Activated naive CD4-positive, alpha-beta T cell treated with anti-CD3 and anti-CD28 coated beads, Interleukin-2, amount 10 ng/mL, durations not matched to agents 7 days and 5 days (primary cell): ENCODE results near the gene HSD17B7.
"Not testable (repeated sequence)": the region's sequence is repeated elsewhere in the genome, so short reads cannot be mapped to it uniquely, and the experiment has no call there.

Experiments used
- CTCF ChIA-PET: fragments of 350-600 bp; sonication (Branson Sonifier 250); formaldehyde crosslinking; loops from one replicate; lab custom pipeline; 2021; ENCODE audit warnings: antibody characterized with exemption; lab: Charles Lee
- DNase-seq: peaks from one replicate; pipeline ENCODE4 v3.0.0-alpha.2; 2020
- H3K27ac Mint-ChIP-seq: one replicate; pipeline ENCODE4 v1.8.0; 2021; ENCODE audit warnings: mild to moderate bottlenecking, moderate library complexity, mixed read lengths
- H3K27me3 Mint-ChIP-seq: one replicate; pipeline ENCODE4 v1.8.0; 2021; ENCODE audit warnings: mild to moderate bottlenecking, mixed read lengths
- H3K36me3 Mint-ChIP-seq: one replicate; pipeline ENCODE4 v1.8.0; 2021; ENCODE audit warnings: mixed read lengths
- H3K4me1 Mint-ChIP-seq: one replicate; pipeline ENCODE4 v1.8.0; 2021; ENCODE audit warnings: mixed read lengths
- H3K4me3 Mint-ChIP-seq: one replicate; pipeline ENCODE4 v1.8.0; 2021; ENCODE audit warnings: mild to moderate bottlenecking, moderate library complexity, mixed read lengths
- H3K9me3 Mint-ChIP-seq: one replicate; pipeline ENCODE4 v1.8.0; 2021; ENCODE audit warnings: mixed read lengths

Gene HSD17B7

GRCh38 chr1:162790303-162790984, at the start of gene HSD17B7:
Gene HSD17B7 (plus strand): TSS chr1:162790702. CDS start chr1:162790801, 99 bp downstream.
- Mint-ChIP-seq H3K27ac (peak within 1 kb of the TSS; percentile 96), H3K4me3 (peak within 1 kb of the TSS; percentile 87)
- H3K4me1 Mint-ChIP-seq, H3K27me3 Mint-ChIP-seq, CTCF ChIA-PET, H3K36me3 Mint-ChIP-seq, H3K9me3 Mint-ChIP-seq: not testable (repeated sequence)
- DNase-seq: peak; percentile 88

- Mint-ChIP-seq H3K27ac (no peak overlapping the region), H3K4me3 (no peak overlapping the region), H3K4me1 (no peaks in the 10 kb centered on the region), H3K36me3 (no peaks in the 10 kb centered on the region), H3K27me3 (no peaks in the 10 kb centered on the region), H3K9me3 (peaks cover 2% of the 10 kb centered on the region)
- CTCF ChIA-PET: no interaction called here
- DNase-seq: no peak
Observed at GRCh38 chr1:162740755-162741154, 49.7 kb upstream of the HSD17B7 start.

GRCh38 chr1:162741574-162741973, 48.9 kb upstream of the HSD17B7 start:
- no peaks in the 10 kb centered on the region for H3K36me3 Mint-ChIP-seq
- CTCF ChIA-PET: no interaction called here
- peaks cover 2% of the 10 kb centered on the region for H3K9me3 Mint-ChIP-seq
- no peak for DNase-seq
- no peaks in the 10 kb centered on the region for H3K27me3 Mint-ChIP-seq
- H3K27ac Mint-ChIP-seq: no peak overlapping the region
- no peaks in the 10 kb centered on the region for H3K4me1 Mint-ChIP-seq
- no peak overlapping the region for H3K4me3 Mint-ChIP-seq

- H3K9me3 Mint-ChIP-seq, DNase-seq, H3K4me1 Mint-ChIP-seq, H3K4me3 Mint-ChIP-seq, H3K36me3 Mint-ChIP-seq, CTCF ChIA-PET, H3K27ac Mint-ChIP-seq, H3K27me3 Mint-ChIP-seq: not testable (repeated sequence)
Observed at GRCh38 chr1:162746264-162746942, 44.1 kb upstream of the HSD17B7 start.

GRCh38 chr1:162753001-162753658, 37.4 kb upstream of the HSD17B7 start:
- H3K4me3 Mint-ChIP-seq: no peak overlapping the region
- H3K27me3 Mint-ChIP-seq: no peaks in the 10 kb centered on the region
- DNase-seq: no peak
- no peaks in the 10 kb centered on the region for H3K4me1 Mint-ChIP-seq
- H3K27ac Mint-ChIP-seq: no peak overlapping the region
- CTCF ChIA-PET: no interaction called here
- H3K36me3 Mint-ChIP-seq: no peaks in the 10 kb centered on the region
- no peaks in the 10 kb centered on the region for H3K9me3 Mint-ChIP-seq

GRCh38 chr1:162753998-162754585, 36.4 kb upstream of the HSD17B7 start:
- H3K36me3 Mint-ChIP-seq: no peaks in the 10 kb centered on the region
- H3K27ac Mint-ChIP-seq: no peak overlapping the region
- no peaks in the 10 kb centered on the region for H3K4me1 Mint-ChIP-seq
- no peaks in the 10 kb centered on the region for H3K27me3 Mint-ChIP-seq
- H3K4me3 Mint-ChIP-seq: no peak overlapping the region
- H3K9me3 Mint-ChIP-seq: no peaks in the 10 kb centered on the region
- CTCF ChIA-PET: no interaction called here
- DNase-seq: no peak

- Mint-ChIP-seq H3K36me3 (no peaks in the 10 kb centered on the region), H3K4me1 (no peaks in the 10 kb centered on the region), H3K27me3 (no peaks in the 10 kb centered on the region), H3K9me3 (no peaks in the 10 kb centered on the region), H3K27ac (no peak overlapping the region), H3K4me3 (no peak overlapping the region)
- no peak for DNase-seq
- CTCF ChIA-PET: no interaction called here
Observed at GRCh38 chr1:162755306-162755705, 35.2 kb upstream of the HSD17B7 start.

GRCh38 chr1:162756523-162756922, 34.0 kb upstream of the HSD17B7 start:
- H3K36me3 Mint-ChIP-seq: no peaks in the 10 kb centered on the region
- no peak for DNase-seq
- H3K4me1 Mint-ChIP-seq: no peaks in the 10 kb centered on the region
- no peak overlapping the region for H3K4me3 Mint-ChIP-seq
- no peaks in the 10 kb centered on the region for H3K9me3 Mint-ChIP-seq
- no peak overlapping the region for H3K27ac Mint-ChIP-seq
- CTCF ChIA-PET: no interaction called here
- H3K27me3 Mint-ChIP-seq: no peaks in the 10 kb centered on the region

- no peak for DNase-seq
- Mint-ChIP-seq H3K27me3 (no peaks in the 10 kb centered on the region), H3K9me3 (no peaks in the 10 kb centered on the region)
Observed at GRCh38 chr1:162757476-162757875, 33.0 kb upstream of the HSD17B7 start.

GRCh38 chr1:162765788-162766187, 24.7 kb upstream of the HSD17B7 start:
- no peaks in the 10 kb centered on the region for H3K36me3 Mint-ChIP-seq
- DNase-seq: no peak
- H3K27me3 Mint-ChIP-seq: peaks cover 9% of the 10 kb centered on the region
- H3K27ac Mint-ChIP-seq: no peak overlapping the region
- no peaks in the 10 kb centered on the region for H3K9me3 Mint-ChIP-seq
- no peak overlapping the region for H3K4me3 Mint-ChIP-seq
- CTCF ChIA-PET: no interaction called here
- H3K4me1 Mint-ChIP-seq: no peaks in the 10 kb centered on the region

More at GRCh38 chr1:162757476-162757875, 33.0 kb upstream of the HSD17B7 start:
- CTCF ChIA-PET: no interaction called here
- Mint-ChIP-seq H3K4me1 (no peaks in the 10 kb centered on the region), H3K4me3 (no peak overlapping the region), H3K27ac (no peak overlapping the region), H3K36me3 (no peaks in the 10 kb centered on the region)

GRCh38 chr1:162772571-162773154, 17.8 kb upstream of the HSD17B7 start:
- CTCF ChIA-PET: no interaction called here
- no peak overlapping the region for H3K27ac Mint-ChIP-seq
- H3K36me3 Mint-ChIP-seq: no peaks in the 10 kb centered on the region
- H3K4me3 Mint-ChIP-seq: no peak overlapping the region
- no peaks in the 10 kb centered on the region for H3K4me1 Mint-ChIP-seq
- H3K9me3 Mint-ChIP-seq: no peaks in the 10 kb centered on the region
- peaks cover 8% of the 10 kb centered on the region for H3K27me3 Mint-ChIP-seq
- DNase-seq: no peak

GRCh38 chr1:162774007-162774406, 16.5 kb upstream of the HSD17B7 start:
- CTCF ChIA-PET: no interaction called here

GRCh38 chr1:162779043-162779442, 11.5 kb upstream of the HSD17B7 start:
- DNase-seq: no peak
- no peaks in the 10 kb centered on the region for H3K9me3 Mint-ChIP-seq
- H3K4me3 Mint-ChIP-seq: no peak overlapping the region
- H3K4me1 Mint-ChIP-seq: no peaks in the 10 kb centered on the region
- no peaks in the 10 kb centered on the region for H3K36me3 Mint-ChIP-seq
- CTCF ChIA-PET: no interaction called here
- H3K27ac Mint-ChIP-seq: no peak overlapping the region
- H3K27me3 Mint-ChIP-seq: peaks cover 27% of the 10 kb centered on the region

More at GRCh38 chr1:162774007-162774406, 16.5 kb upstream of the HSD17B7 start:
- DNase-seq: no peak
- Mint-ChIP-seq H3K27me3 (peaks cover 4% of the 10 kb centered on the region), H3K4me3 (no peak overlapping the region), H3K4me1 (no peaks in the 10 kb centered on the region), H3K27ac (no peak overlapping the region), H3K36me3 (no peaks in the 10 kb centered on the region), H3K9me3 (no peaks in the 10 kb centered on the region)

- DNase-seq: no peak
- Mint-ChIP-seq H3K27ac (no peak overlapping the region), H3K4me1 (no peaks in the 10 kb centered on the region), H3K36me3 (no peaks in the 10 kb centered on the region), H3K27me3 (peaks cover 28% of the 10 kb centered on the region), H3K9me3 (no peaks in the 10 kb centered on the region), H3K4me3 (no peak overlapping the region)
- CTCF ChIA-PET: no interaction called here
Observed at GRCh38 chr1:162782671-162783070, 7.8 kb upstream of the HSD17B7 start.
